GM12878 (cell line): ENCODE results near the gene CLASP1. TPM values are rescaled to one million over a fixed set of nuclear protein-coding genes. Genes with fewer than 3 reads are reported as not detected.
A peak's percentile ranks its signal among the peaks of the same experiment; 100 is the strongest.

ENCODE experiments used
- BHLHE40 ChIP-seq, 2 experiments: fragments of 450-650 bp in 1 of 2; IDR thresholded peaks; 2 replicates each; pipeline ENCODE4 v1.6.1; 2011 to 2017; ENCODE audit warnings: low read depth in 2 of 2, borderline replicate concordance in 1 of 2, improper control_type of control experiment in 1 of 2, low read length in 1 of 2, mild to moderate bottlenecking in 1 of 2
- CREM ChIP-seq: IDR thresholded peaks from 2 replicates; pipeline ENCODE4 v1.6.1; 2014; ENCODE audit warnings: antibody characterized with exemption, low read depth
- E2F4 ChIP-seq: IDR thresholded peaks from 2 replicates; pipeline ENCODE4 v1.6.1; 2012; ENCODE audit warnings: low read depth, low read length, improper control_type of control experiment
- ELK1 ChIP-seq: IDR thresholded peaks from 2 replicates; pipeline ENCODE4 v1.6.1; 2012; ENCODE audit warnings: low read depth, low read length, improper control_type of control experiment
- ESRRA ChIP-seq: IDR thresholded peaks from 2 replicates; pipeline ENCODE4 v1.6.1; 2012; ENCODE audit warnings: mild to moderate bottlenecking, low read length, improper control_type of control experiment
- ETV6 ChIP-seq, 2 experiments: fragments of 450-650 bp in 1 of 2; IDR thresholded peaks in 1 of 2; conservative IDR thresholded peaks in 1 of 2; 2 replicates each; pipeline ENCODE4 v1.6.1; 2014; ENCODE audit warnings: antibody characterized with exemption in 1 of 2, borderline replicate concordance in 1 of 2, low read depth in 1 of 2, mild to moderate bottlenecking in 1 of 2, moderate library complexity in 1 of 2
- GABPA ChIP-seq: IDR thresholded peaks from 2 replicates; pipeline ENCODE4 v1.6.1; 2014; ENCODE audit warnings: antibody characterized with exemption, low read depth, mild to moderate bottlenecking, inconsistent platforms
- HCFC1 ChIP-seq: fragments of 150-350 bp; IDR thresholded peaks from 2 replicates; pipeline ENCODE4 v1.6.1; 2014; ENCODE audit warnings: low read length
- IKZF1 ChIP-seq: fragments of 450-650 bp; conservative IDR thresholded peaks from 2 replicates; pipeline ENCODE4 v1.6.1; 2017; ENCODE audit warnings: antibody characterized with exemption, mild to moderate bottlenecking
- IRF3 ChIP-seq: fragments of 450-650 bp; IDR thresholded peaks from 2 replicates; pipeline ENCODE4 v1.6.1; 2014; ENCODE audit warnings: mild to moderate bottlenecking
- JUNB ChIP-seq: IDR thresholded peaks from 2 replicates; pipeline ENCODE4 v1.6.1; 2016; ENCODE audit warnings: antibody characterized with exemption, mild to moderate bottlenecking
- LARP7 ChIP-seq: fragments of 450-650 bp; IDR thresholded peaks from 2 replicates; pipeline ENCODE4 v1.6.1; 2017; ENCODE audit warnings: mild to moderate bottlenecking
- MEF2A ChIP-seq: IDR thresholded peaks from 2 replicates; pipeline ENCODE4 v1.6.1; 2011; ENCODE audit warnings: low read depth, mild to moderate bottlenecking, low read length, moderate library complexity; ENCODE audit not compliant: insufficient read depth
- MTA2 ChIP-seq: fragments of 450-650 bp; IDR thresholded peaks from 2 replicates; pipeline ENCODE4 v1.6.1; 2016; ENCODE audit warnings: low read depth, mild to moderate bottlenecking, moderate library complexity
- MXI1 ChIP-seq: fragments of 150-350 bp; IDR thresholded peaks from 2 replicates; pipeline ENCODE4 v1.6.1; 2011; ENCODE audit warnings: low read depth, mild to moderate bottlenecking, inconsistent platforms, low read length, improper control_type of control experiment
- NFIC ChIP-seq: IDR thresholded peaks from 2 replicates; pipeline ENCODE4 v1.6.1; 2012; ENCODE audit warnings: low read depth, mild to moderate bottlenecking, inconsistent platforms, low read length, moderate library complexity
- RAD51 ChIP-seq: fragments of 450-650 bp; IDR thresholded peaks from 2 replicates; pipeline ENCODE4 v1.6.1; 2016; ENCODE audit warnings: moderate library complexity, mild to moderate bottlenecking, inconsistent platforms
- RFX5 ChIP-seq: IDR thresholded peaks from 2 replicates; pipeline ENCODE4 v1.6.1; 2011; ENCODE audit warnings: low read depth, low read length, improper control_type of control experiment
- SREBF1 ChIP-seq: IDR thresholded peaks from 2 replicates; pipeline ENCODE4 v1.6.1; 2012; ENCODE audit warnings: mild to moderate bottlenecking, low read length
- STAT3 ChIP-seq: IDR thresholded peaks from 2 replicates; pipeline ENCODE4 v1.6.1; 2011; ENCODE audit warnings: low read depth, low read length, improper control_type of control experiment
- TAF1 ChIP-seq: IDR thresholded peaks from 2 replicates; pipeline ENCODE4 v1.6.1; 2011; ENCODE audit warnings: mild to moderate bottlenecking, low read depth, low read length, borderline replicate concordance
- YY1 ChIP-seq: IDR thresholded peaks from 2 replicates; pipeline ENCODE4 v1.6.1; 2011; ENCODE audit warnings: low read depth, mild to moderate bottlenecking, low read length
- polyA plus RNA-seq, 11 experiments: library from polyadenylated mRNA; depleted of rRNA in 4 of 11; unstranded in 6 of 11; stranded (reverse) in 5 of 11; fragments of >200 nt; fragmentation: Nextera tagmentation in 4 of 11; fragmentation: Illumina TruSeq in 1 of 11; extraction: Ambion mirVana in 4 of 11; extraction: Trizol in 1 of 11; gene quantifications; 1 replicate in 1 of 11; 2 replicates in 10 of 11; pipeline versions ENCODE4 v1.2.1 to v1.2.3, GENCODE V29; 2011 to 2016; ENCODE audit warnings: inconsistent platforms in 2 of 11, missing spikeins in 2 of 11, low read depth in 1 of 11
- total RNA-seq, 4 experiments: library from RNA; depleted of rRNA in 3 of 4; stranded (reverse); fragments of >200 nt in 3 of 4; fragmentation: Illumina TruSeq in 1 of 4; extraction: Trizol in 1 of 4; gene quantifications; 2 replicates each; pipeline versions ENCODE4 v1.2.1 to v1.2.3, GENCODE V29; 2013 to 2021
- TF ChIP-seq, protein P1 (sequence below): fragments of 450-650 bp; IDR thresholded peaks from 2 replicates; pipeline ENCODE4 v1.6.1; 2016; ENCODE audit warnings: mild to moderate bottlenecking, moderate library complexity, borderline replicate concordance

The CLASP1 gene
- total and polyA plus RNA-seq, 10 of the 15 experiments (the other 5 are each of a cell fraction or from before 2014, with no cell fraction given): 1.4 to 62.4 (median 32.9) TPM

- peak; percentile 85; the same call in 1 of the 2 replicates for TF ChIP-seq MXI1
- peak in 1 of 2 experiments; percentile 77; a peak in 2 of 4 replicates for TF ChIP-seq ETV6 (conservative IDR thresholded peaks at IDR 0.05 in 1 of 2, IDR thresholded peaks at IDR 0.05 in 1 of 2; ENCODE audit: borderline replicate concordance in 1 of 2, low read depth in 1 of 2)
- no peak for TF ChIP-seq RFX5
- peak; percentile 87 for TF ChIP-seq IKZF1
- no peak; the same call in 1 of the 2 replicates for TF ChIP-seq E2F4
- TF ChIP-seq ESRRA: no peak
- TF ChIP-seq MTA2: peak; percentile 72
- TF ChIP-seq STAT3: no peak
- peak in 1 of 2 experiments; percentile 2; a peak in 1 of 4 replicates for TF ChIP-seq BHLHE40 (IDR thresholded peaks at IDR 0.05; ENCODE audit: borderline replicate concordance in 1 of 2, low read depth in 2 of 2, low read length in 1 of 2)
- peak; percentile 65; the same call in 1 of the 2 replicates for TF ChIP-seq TAF1
- TF ChIP-seq CREM: peak; percentile 14
- 0 out of 2 replicates have a peak, but pooled peaks have one; percentile 56 for TF ChIP-seq ELK1
- TF ChIP-seq LARP7: peak; percentile 67; the same call in 1 of the 2 replicates
- peak; percentile 13; the same call in 1 of the 2 replicates for TF ChIP-seq JUNB
- peak; percentile 57; the same call in 1 of the 2 replicates for TF ChIP-seq YY1
- peak; percentile 69 for TF ChIP-seq GABPA
- TF ChIP-seq MEF2A: 0 out of 2 replicates have a peak, but pooled peaks have one; percentile 60
- TF ChIP-seq HCFC1: peak; percentile 49
- no peak for TF ChIP-seq IRF3
- TF ChIP-seq RAD51: 0 out of 2 replicates have a peak, but pooled peaks have one; percentile 32
- TF ChIP-seq NFIC: peak; percentile 69; the same call in 1 of the 2 replicates
- TF ChIP-seq SREBF1: no peak
- TF ChIP-seq, protein P1, sequence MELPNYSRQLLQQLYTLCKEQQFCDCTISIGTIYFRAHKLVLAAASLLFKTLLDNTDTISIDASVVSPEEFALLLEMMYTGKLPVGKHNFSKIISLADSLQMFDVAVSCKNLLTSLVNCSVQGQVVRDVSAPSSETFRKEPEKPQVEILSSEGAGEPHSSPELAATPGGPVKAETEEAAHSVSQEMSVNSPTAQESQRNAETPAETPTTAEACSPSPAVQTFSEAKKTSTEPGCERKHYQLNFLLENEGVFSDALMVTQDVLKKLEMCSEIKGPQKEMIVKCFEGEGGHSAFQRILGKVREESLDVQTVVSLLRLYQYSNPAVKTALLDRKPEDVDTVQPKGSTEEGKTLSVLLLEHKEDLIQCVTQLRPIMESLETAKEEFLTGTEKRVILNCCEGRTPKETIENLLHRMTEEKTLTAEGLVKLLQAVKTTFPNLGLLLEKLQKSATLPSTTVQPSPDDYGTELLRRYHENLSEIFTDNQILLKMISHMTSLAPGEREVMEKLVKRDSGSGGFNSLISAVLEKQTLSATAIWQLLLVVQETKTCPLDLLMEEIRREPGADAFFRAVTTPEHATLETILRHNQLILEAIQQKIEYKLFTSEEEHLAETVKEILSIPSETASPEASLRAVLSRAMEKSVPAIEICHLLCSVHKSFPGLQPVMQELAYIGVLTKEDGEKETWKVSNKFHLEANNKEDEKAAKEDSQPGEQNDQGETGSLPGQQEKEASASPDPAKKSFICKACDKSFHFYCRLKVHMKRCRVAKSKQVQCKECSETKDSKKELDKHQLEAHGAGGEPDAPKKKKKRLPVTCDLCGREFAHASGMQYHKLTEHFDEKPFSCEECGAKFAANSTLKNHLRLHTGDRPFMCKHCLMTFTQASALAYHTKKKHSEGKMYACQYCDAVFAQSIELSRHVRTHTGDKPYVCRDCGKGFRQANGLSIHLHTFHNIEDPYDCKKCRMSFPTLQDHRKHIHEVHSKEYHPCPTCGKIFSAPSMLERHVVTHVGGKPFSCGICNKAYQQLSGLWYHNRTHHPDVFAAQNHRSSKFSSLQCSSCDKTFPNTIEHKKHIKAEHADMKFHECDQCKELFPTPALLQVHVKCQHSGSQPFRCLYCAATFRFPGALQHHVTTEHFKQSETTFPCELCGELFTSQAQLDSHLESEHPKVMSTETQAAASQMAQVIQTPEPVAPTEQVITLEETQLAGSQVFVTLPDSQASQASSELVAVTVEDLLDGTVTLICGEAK: peak; percentile 75; the same call in 1 of the 2 replicates
These were observed 493 bp upstream of the CLASP1 start (continued) for GRCh38 chr2:121649596-121650314.
